Prostate gland (tissue), 2 donors: Measurements from ENCODE around the gene POLR1E.

Source experiments
- POLR2A ChIP-seq: fragments of 450-650 bp; IDR thresholded peaks from one replicate; pipeline ENCODE4 v1.6.1; 2016; ENCODE audit warnings: antibody characterized with exemption, mild to moderate bottlenecking
- POLR2AphosphoS5 ChIP-seq: sonication (generic); formaldehyde crosslinking; IDR thresholded peaks from one replicate; pipeline ENCODE4 v1.6.1; 2017; ENCODE audit warnings: antibody characterized with exemption
- TF ChIP-seq, protein P1 (sequence below), 4 experiments: fragments of 200-600 bp in 2 of 4; fragments of 450-650 bp in 2 of 4; sonication (generic) in 2 of 4; IDR thresholded peaks; 1 replicate in 3 of 4; 2 replicates in 1 of 4; pipeline ENCODE4 v1.5.1; 2016 to 2019; ENCODE audit warnings: antibody characterized with exemption in 4 of 4, mild to moderate bottlenecking in 2 of 4, moderate library complexity in 2 of 4

DNA sequence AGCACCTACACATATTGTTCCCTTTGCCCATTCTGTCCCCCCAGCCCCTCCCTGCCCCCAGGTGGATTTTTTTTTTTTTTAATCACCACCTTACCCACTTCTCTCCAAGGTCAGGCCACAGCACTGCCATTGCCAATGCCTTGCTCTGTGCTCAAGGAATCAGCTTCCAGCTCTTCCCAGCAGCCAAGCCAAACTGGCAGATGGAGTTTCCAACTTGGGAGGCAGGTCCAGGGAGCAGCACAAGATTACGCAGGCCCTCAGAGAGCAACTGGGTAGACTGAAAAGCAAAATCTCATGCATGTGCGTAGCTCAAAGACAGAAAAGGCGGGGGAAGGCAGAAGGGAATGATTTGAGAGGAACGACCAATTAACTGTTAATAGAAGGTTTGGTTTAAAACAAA is 48.1 kb upstream of the POLR1E start:
- TF ChIP-seq POLR2AphosphoS5 (no peak), POLR2A (no peak)
- TF ChIP-seq, protein P1, sequence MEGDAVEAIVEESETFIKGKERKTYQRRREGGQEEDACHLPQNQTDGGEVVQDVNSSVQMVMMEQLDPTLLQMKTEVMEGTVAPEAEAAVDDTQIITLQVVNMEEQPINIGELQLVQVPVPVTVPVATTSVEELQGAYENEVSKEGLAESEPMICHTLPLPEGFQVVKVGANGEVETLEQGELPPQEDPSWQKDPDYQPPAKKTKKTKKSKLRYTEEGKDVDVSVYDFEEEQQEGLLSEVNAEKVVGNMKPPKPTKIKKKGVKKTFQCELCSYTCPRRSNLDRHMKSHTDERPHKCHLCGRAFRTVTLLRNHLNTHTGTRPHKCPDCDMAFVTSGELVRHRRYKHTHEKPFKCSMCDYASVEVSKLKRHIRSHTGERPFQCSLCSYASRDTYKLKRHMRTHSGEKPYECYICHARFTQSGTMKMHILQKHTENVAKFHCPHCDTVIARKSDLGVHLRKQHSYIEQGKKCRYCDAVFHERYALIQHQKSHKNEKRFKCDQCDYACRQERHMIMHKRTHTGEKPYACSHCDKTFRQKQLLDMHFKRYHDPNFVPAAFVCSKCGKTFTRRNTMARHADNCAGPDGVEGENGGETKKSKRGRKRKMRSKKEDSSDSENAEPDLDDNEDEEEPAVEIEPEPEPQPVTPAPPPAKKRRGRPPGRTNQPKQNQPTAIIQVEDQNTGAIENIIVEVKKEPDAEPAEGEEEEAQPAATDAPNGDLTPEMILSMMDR (IDR thresholded peaks at IDR 0.05), result no peak
